GM23338 (cell line): ENCODE results near the gene THSD4.
A peak's percentile ranks its signal among the peaks of the same experiment; 100 is the strongest.

Experiments used
- CREB1 ChIP-seq: fragments of 250-450 bp; sonication (Bioruptor Pico); IDR thresholded peaks from 2 replicates; pipeline ENCODE4 v1.5.0; 2020; ENCODE audit warnings: low read depth, mild to moderate bottlenecking, moderate library complexity
- CTCF ChIP-seq, 2 experiments: fragments of 200-600 bp in 1 of 2; sonication (generic) in 1 of 2; conservative IDR thresholded peaks; 2 replicates each; pipeline versions ENCODE4 v1.5.1 to v1.6.1; 2016 to 2017; ENCODE audit warnings: antibody characterized with exemption in 2 of 2, low read depth in 2 of 2, mild to moderate bottlenecking in 2 of 2, moderate library complexity in 1 of 2
- ETS1 ChIP-seq: IDR thresholded peaks from 2 replicates; pipeline ENCODE4 v1.6.1; 2016; ENCODE audit warnings: antibody characterized with exemption
- EZH2 ChIP-seq: fragments of 200-600 bp; sonication (generic); IDR thresholded peaks from one replicate; pipeline ENCODE4 v1.8.0; 2017; ENCODE audit warnings: antibody characterized with exemption, mild to moderate bottlenecking, low read depth; ENCODE audit not compliant: unreplicated experiment
- EZH2phosphoT487 ChIP-seq: fragments of 200-600 bp; sonication (generic); IDR thresholded peaks from one replicate; pipeline ENCODE4 v1.8.1; 2018; ENCODE audit warnings: antibody characterized with exemption; ENCODE audit not compliant: unreplicated experiment
- JUNB ChIP-seq: IDR thresholded peaks from one replicate; pipeline ENCODE4 v1.6.1; 2016; ENCODE audit warnings: antibody characterized with exemption; ENCODE audit not compliant: unreplicated experiment
- NANOG ChIP-seq: IDR thresholded peaks from 2 replicates; pipeline ENCODE4 v1.6.1; 2016; ENCODE audit warnings: antibody characterized with exemption, borderline replicate concordance
- POLR2AphosphoS5 ChIP-seq: IDR thresholded peaks from 2 replicates; pipeline ENCODE4 v1.6.1; 2016; ENCODE audit warnings: antibody characterized with exemption, low read depth
- REST ChIP-seq: IDR thresholded peaks from one replicate; pipeline ENCODE4 v1.6.1; 2018; ENCODE audit warnings: antibody characterized with exemption; ENCODE audit not compliant: unreplicated experiment
- ZNF114 ChIP-seq: fragments of 250-450 bp; sonication (Bioruptor Pico); IDR thresholded peaks from 2 replicates; pipeline ENCODE4 v1.5.0; 2020; ENCODE audit warnings: mild to moderate bottlenecking, moderate library complexity
- ZNF331 ChIP-seq: fragments of 250-450 bp; sonication (Bioruptor Pico); IDR thresholded peaks from 2 replicates; pipeline ENCODE4 v1.5.0; 2020; ENCODE audit warnings: low read depth, mild to moderate bottlenecking, moderate library complexity

GRCh38 chr15:71114887-71115566, at the start of gene THSD4:
- TF ChIP-seq CTCF (conservative IDR thresholded peaks at IDR 0.05; ENCODE audit: low read depth in 2 of 2) (peak; percentile 84 to 90), EZH2 (no peak), CREB1 (0 out of 2 replicates have a peak, but pooled peaks have one; percentile 44), ZNF114 (CRISPR knock-in tag) (no peak; the same call in 1 of the 2 replicates), EZH2phosphoT487 (no peak), POLR2AphosphoS5 (peak; percentile 47; the same call in 1 of the 2 replicates), ZNF331 (CRISPR knock-in tag) (no peak), REST (no peak), NANOG (no peak), ETS1 (no peak), JUNB (no peak)
